ENCODE data around the gene SMC3. TPM values are rescaled to one million over a fixed set of nuclear protein-coding genes. Genes with fewer than 3 reads are reported as not detected.

The SMC3 gene
- 20.9 and 25.1 TPM in 2 replicates for total RNA-seq

GRCh38 chr10:110567201-110568054 lies at the start of gene SMC3:
Gene SMC3 (plus strand): TSS chr10:110567695. CDS start chr10:110567817, 122 bp downstream.

DNA sequence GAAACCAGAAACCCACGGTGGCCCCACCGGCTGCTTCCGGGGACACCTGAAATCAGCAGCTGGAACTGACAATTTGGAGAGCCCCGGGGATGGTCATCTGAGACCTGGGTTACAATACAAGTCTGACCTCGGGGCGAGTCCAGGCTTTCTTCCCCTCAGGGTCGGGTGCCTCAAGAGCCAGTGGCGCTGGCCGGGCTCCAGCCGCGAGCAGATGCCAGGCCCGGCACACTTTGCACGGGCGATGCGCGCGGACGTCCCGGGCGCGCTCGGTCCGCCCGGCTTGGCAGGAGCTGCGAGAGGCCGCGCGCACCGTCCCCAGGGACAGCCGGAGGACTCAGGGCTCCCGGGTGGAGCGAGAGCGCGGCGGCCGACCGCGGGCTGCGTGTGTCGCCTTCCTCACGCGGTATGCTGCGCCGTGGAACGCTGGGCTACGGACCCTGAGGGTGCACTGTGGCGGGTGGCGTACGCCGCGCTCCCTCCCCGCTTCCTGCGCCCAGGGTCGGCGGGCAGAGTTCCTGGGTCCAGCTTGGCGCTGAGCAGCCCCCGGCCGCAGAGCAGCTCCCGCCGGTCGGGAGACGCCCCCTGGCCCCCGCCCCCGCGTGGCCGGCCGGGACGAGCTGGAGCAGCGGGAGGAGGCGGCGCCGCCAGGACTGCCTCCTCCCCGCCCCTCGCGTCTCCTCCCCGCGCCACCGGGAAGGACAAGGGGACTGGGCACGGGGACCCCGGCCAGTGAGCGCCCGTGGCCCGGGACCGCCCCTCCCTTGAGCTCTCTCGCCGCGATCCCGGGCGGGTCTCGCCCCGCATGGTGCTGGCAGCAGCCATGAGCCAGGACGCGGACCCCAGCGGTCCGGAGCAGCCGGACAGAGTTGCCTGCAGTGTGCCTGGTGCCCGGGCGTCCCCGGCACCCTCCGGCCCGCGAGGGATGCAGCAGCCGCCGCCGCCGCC lies 76.4 kb downstream of the SMC3 start, which contains the start of gene RBM20:
Gene RBM20 (plus strand): TSS at position 684 of the 945 bp plus-strand sequence. CDS start 119 bp downstream, at position 803.

Other genes starting within 250 kb of the SMC3 start
- gene DUSP5, start 69.8 kb upstream of the SMC3 start, total RNA-seq = 26.7 and 31.2 TPM in 2 replicates
- gene RBM20, start 76.6 kb downstream of the SMC3 start, total RNA-seq = 0.28 and 1.3 TPM in 2 replicates

All from airway epithelial cell (primary cell).